GM23338 (cell line): ENCODE measurements around the gene RAB17. TPM values are rescaled to one million over a fixed set of nuclear protein-coding genes. Genes with fewer than 3 reads are reported as not detected.

Experiments
- ATAC-seq: fragments of 200-7000 bp; cut with Tn5 transposase; 3 replicates; pipeline ENCODE4 v1.9.1; 2020
- DNase-seq: peaks from one replicate; pipeline ENCODE4 v3.0.0-alpha.2; 2015; ENCODE audit warnings: low spot score
- H2AFZ ChIP-seq: fragments of 200-600 bp; sonication (generic); 2 replicates; pipeline ENCODE4 v1.8.0; 2016; ENCODE audit warnings: antibody characterized with exemption, mild to moderate bottlenecking, moderate library complexity
- H3F3A ChIP-seq: fragments of 200-600 bp; sonication (generic); replicated peaks from 2 replicates; pipeline ENCODE4 v1.8.0; 2017; ENCODE audit warnings: antibody characterized with exemption, mixed run types, low read depth
- H3K27ac ChIP-seq: fragments of 200-600 bp; sonication (generic); 2 replicates; pipeline ENCODE4 v1.6.1; 2016; ENCODE audit warnings: low read depth
- H3K27me3 ChIP-seq: fragments of 200-600 bp; sonication (generic); 2 replicates; pipeline ENCODE4 v1.8.0; 2016; ENCODE audit warnings: mild to moderate bottlenecking, mixed run types, moderate library complexity; ENCODE audit not compliant: insufficient read depth
- H3K36me3 ChIP-seq: fragments of 200-600 bp; sonication (generic); 2 replicates; pipeline ENCODE4 v1.8.0; 2016; ENCODE audit warnings: mild to moderate bottlenecking; ENCODE audit not compliant: insufficient read depth
- H3K4me1 ChIP-seq: fragments of 200-600 bp; sonication (generic); 2 replicates; pipeline ENCODE4 v1.8.0; 2016; ENCODE audit warnings: mild to moderate bottlenecking, moderate library complexity; ENCODE audit not compliant: insufficient read depth
- H3K4me2 ChIP-seq: fragments of 200-600 bp; sonication (generic); 2 replicates; pipeline ENCODE4 v1.7.1; 2017; ENCODE audit warnings: mixed run types
- H3K4me3 ChIP-seq: fragments of 200-600 bp; sonication (generic); 2 replicates; pipeline ENCODE4 v1.6.1; 2016; ENCODE audit warnings: mixed run types
- H3K79me2 ChIP-seq: fragments of 200-600 bp; sonication (generic); replicated peaks from 2 replicates; pipeline ENCODE4 v1.8.0; 2017; ENCODE audit warnings: mild to moderate bottlenecking; ENCODE audit not compliant: insufficient read depth
- H3K9me2 ChIP-seq: fragments of 200-600 bp; sonication (generic); 2 replicates; pipeline ENCODE4 v1.8.0; 2017; ENCODE audit not compliant: insufficient read depth
- H4K20me1 ChIP-seq: fragments of 200-600 bp; sonication (generic); replicated peaks from 2 replicates; pipeline ENCODE4 v1.8.0; 2017; ENCODE audit warnings: mild to moderate bottlenecking; ENCODE audit not compliant: insufficient read depth
- H3K27ac Mint-ChIP-seq: 2 replicates; pipeline ENCODE4 v1.8.0; 2020; ENCODE audit warnings: inconsistent platforms, mild to moderate bottlenecking, moderate library complexity, mixed read lengths
- H3K27me3 Mint-ChIP-seq: 3 replicates; pipeline ENCODE4 v1.8.0; 2022; ENCODE audit warnings: low read depth, mild to moderate bottlenecking, moderate library complexity, mixed read lengths, inconsistent platforms; ENCODE audit not compliant: insufficient read depth, poor library complexity
- H3K36me3 Mint-ChIP-seq: 3 replicates; pipeline ENCODE4 v1.8.0; 2021; ENCODE audit warnings: low read depth, mild to moderate bottlenecking, inconsistent platforms, moderate library complexity, mixed read lengths
- H3K4me1 Mint-ChIP-seq: 3 replicates; pipeline ENCODE4 v1.8.0; 2020; ENCODE audit warnings: mild to moderate bottlenecking, inconsistent platforms, mixed read lengths
- H3K4me3 Mint-ChIP-seq: 3 replicates; pipeline ENCODE4 v1.8.0; 2021; ENCODE audit warnings: moderate library complexity, mild to moderate bottlenecking, inconsistent platforms, mixed read lengths
- H3K9me3 Mint-ChIP-seq: 3 replicates; pipeline ENCODE4 v1.8.0; 2020; ENCODE audit warnings: moderate library complexity, mild to moderate bottlenecking, inconsistent platforms, mixed read lengths
- CTCF ChIP-seq, 2 experiments: fragments of 200-600 bp in 1 of 2; sonication (generic) in 1 of 2; conservative IDR thresholded peaks; 2 replicates each; pipeline versions ENCODE4 v1.5.1 to v1.6.1; 2016 to 2017; ENCODE audit warnings: antibody characterized with exemption in 2 of 2, low read depth in 2 of 2, mild to moderate bottlenecking in 2 of 2, moderate library complexity in 1 of 2
- EZH2 ChIP-seq: fragments of 200-600 bp; sonication (generic); IDR thresholded peaks from one replicate; pipeline ENCODE4 v1.8.0; 2017; ENCODE audit warnings: antibody characterized with exemption, mild to moderate bottlenecking, low read depth; ENCODE audit not compliant: unreplicated experiment
- EZH2phosphoT487 ChIP-seq: fragments of 200-600 bp; sonication (generic); IDR thresholded peaks from one replicate; pipeline ENCODE4 v1.8.1; 2018; ENCODE audit warnings: antibody characterized with exemption; ENCODE audit not compliant: unreplicated experiment
- JUNB ChIP-seq: IDR thresholded peaks from one replicate; pipeline ENCODE4 v1.6.1; 2016; ENCODE audit warnings: antibody characterized with exemption; ENCODE audit not compliant: unreplicated experiment
- NANOG ChIP-seq: IDR thresholded peaks from 2 replicates; pipeline ENCODE4 v1.6.1; 2016; ENCODE audit warnings: antibody characterized with exemption, borderline replicate concordance
- POLR2AphosphoS5 ChIP-seq: IDR thresholded peaks from 2 replicates; pipeline ENCODE4 v1.6.1; 2016; ENCODE audit warnings: antibody characterized with exemption, low read depth
- REST ChIP-seq: IDR thresholded peaks from one replicate; pipeline ENCODE4 v1.6.1; 2018; ENCODE audit warnings: antibody characterized with exemption; ENCODE audit not compliant: unreplicated experiment
- STAT1 ChIP-seq: IDR thresholded peaks from one replicate; pipeline ENCODE4 v1.6.1; 2016; ENCODE audit warnings: antibody characterized with exemption; ENCODE audit not compliant: unreplicated experiment
- ZNF331 ChIP-seq: fragments of 250-450 bp; sonication (Bioruptor Pico); IDR thresholded peaks from 2 replicates; pipeline ENCODE4 v1.5.0; 2020; ENCODE audit warnings: low read depth, mild to moderate bottlenecking, moderate library complexity
- ZNF462 ChIP-seq: fragments of 250-450 bp; sonication (Bioruptor Pico); IDR thresholded peaks from 2 replicates; pipeline ENCODE4 v1.5.0; 2020; ENCODE audit warnings: mild to moderate bottlenecking, moderate library complexity
- polyA plus RNA-seq: library from polyadenylated mRNA; unstranded; fragments of >200 nt; fragmentation: Nextera tagmentation; extraction: Ambion mirVana; gene quantifications from 2 replicates; pipeline ENCODE4 v1.2.1, GENCODE V29; 2016
- total RNA-seq: library from RNA; depleted of rRNA; stranded (reverse); fragments of >200 nt; shearing (Covaris generic); gene quantifications from 2 replicates; pipeline ENCODE4 v1.2.3, GENCODE V29; 2014

RAB17 gene
- total and polyA plus RNA-seq, 2 experiments from 2014 or later = 22.4 to 26.9 TPM

GRCh38 chr2:237603718-237604362 lies 13.3 kb upstream of the RAB17 start:
- peaks cover 39% of the 10 kb centered on the region for H3K9me3 Mint-ChIP-seq
- DNase-seq (peak; percentile 56), ATAC-seq (peak; percentile 52)
- no peaks in the 10 kb centered on the region for H3K79me2 ChIP-seq
- peaks cover 2% of the 10 kb centered on the region; the same call in 1 of the 2 replicates for H3F3A ChIP-seq
- H3K27me3 ChIP-seq = no peaks in the 10 kb centered on the region
- peaks cover 42% of the 10 kb centered on the region for H3K4me1 Mint-ChIP-seq
- peaks cover 32% of the 10 kb centered on the region for H3K36me3 Mint-ChIP-seq
- peaks cover 39% of the 10 kb centered on the region for H3K27me3 Mint-ChIP-seq
- no peak overlapping the region for H3K4me2 ChIP-seq
- no peak overlapping the region for H3K27ac ChIP-seq
- 0 out of 2 replicates have a peak, but pooled peaks cover 4% of the 10 kb centered on the region for H3K9me2 ChIP-seq
- no peaks in the 10 kb centered on the region for H4K20me1 ChIP-seq
- H3K4me3 ChIP-seq = no peak overlapping the region
- 0 out of 2 replicates have a peak overlapping the region, but pooled peaks have one; percentile 2 for H2AFZ ChIP-seq
- H3K27ac Mint-ChIP-seq = peak overlapping the region; percentile 19; the same call in 1 of the 2 replicates
- H3K4me1 ChIP-seq = peaks cover 24% of the 10 kb centered on the region
- no peak for TF ChIP-seq ZNF331 (CRISPR knock-in tag)
- no peak for TF ChIP-seq JUNB
- TF ChIP-seq REST = no peak
- TF ChIP-seq CTCF (conservative IDR thresholded peaks at IDR 0.05; ENCODE audit: low read depth in 2 of 2) = no peak
- no peak for TF ChIP-seq EZH2phosphoT487
- no peak for TF ChIP-seq ZNF462
- no peak for TF ChIP-seq NANOG
- no peak for TF ChIP-seq POLR2AphosphoS5
- TF ChIP-seq EZH2 = no peak
- no peak for TF ChIP-seq STAT1
- no peak overlapping the region for H3K4me3 Mint-ChIP-seq
- H3K36me3 ChIP-seq = no peaks in the 10 kb centered on the region
